Measurements from ENCODE around the gene OXCT1. TPM values are rescaled to one million over a fixed set of nuclear protein-coding genes. Genes with fewer than 3 reads are reported as not detected.

The OXCT1 gene
- total RNA-seq, 1 donor from 2014 or later = 22.0 TPM

DNA sequence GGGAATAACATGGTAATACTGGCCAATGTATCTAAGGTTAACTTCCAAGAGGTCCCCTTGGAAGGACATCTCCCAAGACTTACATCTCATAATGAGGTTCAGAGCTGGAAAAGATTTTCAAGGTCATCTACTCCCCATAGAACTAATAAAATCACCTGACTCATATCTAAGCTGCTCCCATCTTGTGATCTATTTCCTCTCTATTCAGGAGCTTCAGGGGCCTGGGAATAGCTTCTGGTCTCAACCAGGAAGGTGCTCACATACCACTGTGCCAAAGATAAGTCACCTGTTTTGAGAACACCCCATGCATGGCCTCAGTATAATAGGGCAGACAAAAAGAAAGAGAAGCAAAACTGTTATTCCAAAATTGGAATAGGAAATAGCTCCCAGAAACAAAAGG lies 74.2 kb downstream of the OXCT1 start:
- no peak for TF ChIP-seq CTCF (conservative IDR thresholded peaks at IDR 0.05; ENCODE audit: low read depth, low read length)
- DNase-seq (ENCODE audit: low read depth) = no peak
- H3K4me3 ChIP-seq (ENCODE audit: low read depth, low read length) = no peak overlapping the region

GRCh38 chr5:41795125-41795524 lies 75.1 kb downstream of the OXCT1 start:
- no peak overlapping the region for H3K4me3 ChIP-seq (ENCODE audit: low read depth, low read length)
- TF ChIP-seq CTCF (conservative IDR thresholded peaks at IDR 0.05; ENCODE audit: low read depth, low read length) = no peak
- no peak for DNase-seq (ENCODE audit: low read depth)

GRCh38 chr5:41794471-41794870 lies 75.8 kb downstream of the OXCT1 start:
- TF ChIP-seq CTCF (conservative IDR thresholded peaks at IDR 0.05; ENCODE audit: low read depth, low read length) = no peak
- peak; percentile 70 for DNase-seq (ENCODE audit: low read depth)
- H3K4me3 ChIP-seq (ENCODE audit: low read depth, low read length) = no peak overlapping the region

GRCh38 chr5:41793141-41793770 lies 77.0 kb downstream of the OXCT1 start:
- no peak overlapping the region for H3K4me3 ChIP-seq (ENCODE audit: low read depth, low read length)
- DNase-seq (ENCODE audit: low read depth) = no peak
- no peak for TF ChIP-seq CTCF (conservative IDR thresholded peaks at IDR 0.05; ENCODE audit: low read depth, low read length)

DNA sequence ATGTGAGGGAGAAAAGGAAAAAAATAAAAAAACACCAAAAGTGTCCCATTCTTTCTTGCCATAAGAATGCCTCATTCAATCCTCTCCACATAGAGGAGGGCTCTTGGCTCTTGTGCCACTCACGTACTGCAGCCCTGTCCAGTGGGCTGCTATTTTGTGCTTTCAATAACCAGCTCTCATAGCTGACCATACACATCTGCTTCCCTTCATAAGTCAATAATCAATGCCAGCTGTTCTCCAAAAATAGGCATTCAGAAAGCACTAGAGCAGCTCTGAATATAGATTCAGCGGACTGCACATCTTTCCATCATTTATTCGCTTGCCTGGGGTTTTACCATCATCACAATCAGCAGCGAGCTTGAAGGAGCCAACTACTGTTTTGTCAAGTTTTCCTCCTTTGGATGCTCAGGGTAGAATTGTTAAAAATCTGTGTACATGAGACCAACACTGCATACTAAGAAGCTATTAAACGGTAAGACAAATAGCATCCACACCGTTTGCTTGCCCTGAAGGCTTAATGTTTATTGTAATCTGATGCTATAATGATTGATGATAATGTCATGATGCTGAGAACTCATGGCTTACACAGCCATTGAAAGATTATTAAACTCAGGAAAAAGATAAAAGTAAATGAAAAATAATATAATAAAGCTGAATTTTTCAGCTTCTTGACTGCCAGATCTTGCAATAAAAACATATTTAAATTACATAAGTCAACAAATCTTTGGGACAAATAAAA lies 80.0 kb downstream of the OXCT1 start:
- no peak overlapping the region for H3K4me3 ChIP-seq (ENCODE audit: low read depth, low read length)
- TF ChIP-seq CTCF (conservative IDR thresholded peaks at IDR 0.05; ENCODE audit: low read depth, low read length) = no peak
- no peak for DNase-seq (ENCODE audit: low read depth)

GRCh38 chr5:41789434-41789833 lies 80.8 kb downstream of the OXCT1 start:
- no peak for TF ChIP-seq CTCF (conservative IDR thresholded peaks at IDR 0.05; ENCODE audit: low read depth, low read length)

GRCh38 chr5:41788941-41789368 lies 81.3 kb downstream of the OXCT1 start:
- H3K4me3 ChIP-seq (ENCODE audit: low read depth, low read length) = no peak overlapping the region
- no peak for TF ChIP-seq CTCF (conservative IDR thresholded peaks at IDR 0.05; ENCODE audit: low read depth, low read length)
- no peak for DNase-seq (ENCODE audit: low read depth)

More at GRCh38 chr5:41789434-41789833, 80.8 kb downstream of the OXCT1 start:
- DNase-seq (ENCODE audit: low read depth) = no peak
- no peak overlapping the region for H3K4me3 ChIP-seq (ENCODE audit: low read depth, low read length)

Measured in epithelial cell of proximal tubule (primary cell).